ENCODE results near the gene PAQR5.
A peak's percentile ranks its signal among the peaks of the same experiment; 100 is the strongest.
"Not testable (repeated sequence)": the region's sequence is repeated elsewhere in the genome, so short reads cannot be mapped to it uniquely, and the experiment has no call there.

The PAQR5 gene

DNA sequence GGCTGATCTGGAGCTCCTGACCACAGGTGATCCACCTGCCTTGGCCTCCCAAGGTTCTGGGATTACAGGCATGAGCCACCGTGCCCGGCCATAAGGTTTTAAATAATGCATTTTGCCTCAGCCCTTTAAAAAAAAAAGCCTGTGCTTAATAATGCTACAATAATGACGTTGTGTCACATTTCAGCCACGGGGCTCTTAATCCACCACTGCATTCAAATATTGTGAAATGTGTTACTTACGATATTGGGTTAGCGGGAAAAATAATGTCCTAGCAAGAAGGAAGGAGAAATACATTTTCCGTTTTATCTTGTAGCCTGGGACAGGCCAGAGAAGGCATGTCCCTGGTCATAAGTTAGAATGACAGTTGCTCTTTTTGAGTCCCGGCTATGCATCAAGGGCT is 17.6 kb downstream of the PAQR5 start:
- no peak for DNase-seq (ENCODE audit: low spot score)

DNA sequence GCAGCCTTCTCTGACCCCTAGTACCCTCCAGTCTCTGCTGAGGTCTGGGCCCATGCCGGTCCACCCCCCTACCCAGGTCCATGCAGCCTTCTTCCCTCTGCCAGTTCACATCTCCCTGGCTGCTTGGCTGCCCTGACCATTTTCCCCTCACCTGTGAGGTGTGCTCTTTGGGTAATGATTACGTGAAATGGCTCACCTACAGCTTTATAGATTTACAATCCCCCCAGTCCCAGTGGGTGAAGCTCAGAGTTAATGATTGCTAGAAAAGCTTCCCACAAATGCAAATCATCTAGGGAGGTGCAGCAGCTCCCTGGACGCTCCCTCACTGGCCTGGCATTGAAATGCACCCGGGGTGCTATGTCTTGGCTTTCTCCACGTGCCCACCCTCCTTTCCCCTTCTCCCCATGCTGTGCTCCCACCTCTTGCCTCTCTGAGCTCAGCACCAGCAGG is 18.7 kb downstream of the PAQR5 start:
- no peak for DNase-seq (ENCODE audit: low spot score)

DNA sequence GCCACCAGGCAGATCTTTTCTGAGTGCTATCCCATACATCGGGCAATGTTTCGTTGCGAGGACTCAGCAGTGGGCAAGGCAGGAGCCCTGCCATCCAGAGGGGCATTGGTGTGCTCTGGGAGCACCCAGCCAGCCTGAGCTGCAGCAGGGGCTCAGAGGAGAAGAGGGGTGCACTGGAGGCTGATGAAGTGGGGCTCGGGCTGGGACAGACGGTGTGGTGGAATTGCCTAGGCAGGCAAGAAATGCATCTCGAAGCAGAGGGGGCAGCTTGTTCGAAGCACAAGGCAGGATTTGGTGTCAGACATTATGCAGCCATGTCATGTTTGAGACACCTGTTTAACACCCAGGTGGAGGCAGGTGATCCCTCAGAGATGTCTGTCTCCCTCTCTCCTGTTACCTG is 19.3 kb downstream of the PAQR5 start:
- DNase-seq (ENCODE audit: low spot score) = no peak

DNA sequence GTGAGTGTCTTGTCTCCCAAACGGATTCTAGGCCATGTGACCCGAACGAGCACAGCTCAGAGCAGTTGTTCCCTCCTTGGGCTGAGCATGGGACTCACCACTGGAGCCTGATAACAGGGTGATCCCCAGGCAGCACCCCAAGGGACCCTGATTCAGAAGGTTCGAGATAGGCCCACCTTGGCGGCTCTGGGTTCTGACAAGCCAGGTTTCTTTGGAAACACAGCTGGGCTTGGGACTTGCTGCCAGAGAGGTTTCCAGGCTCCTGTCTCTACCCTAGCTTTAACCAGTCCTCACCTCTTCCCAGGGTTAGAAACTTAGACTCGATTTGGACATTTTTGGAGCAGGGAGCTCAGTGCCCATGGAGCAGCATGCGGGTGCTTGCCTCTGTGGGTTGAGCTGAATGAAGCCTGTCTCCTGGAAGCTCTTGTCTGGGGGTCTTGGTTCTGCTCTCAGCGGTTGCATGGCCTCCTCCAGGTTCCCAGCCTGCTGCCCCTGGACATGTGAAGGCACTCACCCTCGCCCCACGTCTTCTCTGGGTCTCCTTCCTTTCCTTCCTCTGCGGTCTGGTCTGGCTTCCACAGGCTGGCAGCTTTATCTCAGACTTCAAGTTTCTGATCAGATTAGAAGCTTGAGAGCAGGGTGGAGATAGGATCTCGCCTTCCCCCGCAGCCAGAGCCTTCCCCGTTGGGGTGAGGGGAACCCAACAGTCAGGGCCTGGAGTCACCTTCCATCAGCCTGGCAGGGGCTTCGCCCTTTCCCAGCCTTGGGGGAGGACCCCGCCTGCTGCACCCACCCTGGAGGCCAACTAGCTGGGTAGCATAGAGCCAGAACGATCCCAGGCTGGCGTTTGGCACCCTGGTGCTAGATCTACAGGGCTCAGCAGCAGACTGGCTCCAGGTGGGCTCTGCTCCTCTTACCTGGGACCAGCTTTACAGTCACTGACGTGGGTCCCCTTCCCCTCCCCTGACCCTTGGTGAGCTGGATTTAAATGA is 21.0 kb downstream of the PAQR5 start:
- DNase-seq (ENCODE audit: low spot score) = no peak

DNA sequence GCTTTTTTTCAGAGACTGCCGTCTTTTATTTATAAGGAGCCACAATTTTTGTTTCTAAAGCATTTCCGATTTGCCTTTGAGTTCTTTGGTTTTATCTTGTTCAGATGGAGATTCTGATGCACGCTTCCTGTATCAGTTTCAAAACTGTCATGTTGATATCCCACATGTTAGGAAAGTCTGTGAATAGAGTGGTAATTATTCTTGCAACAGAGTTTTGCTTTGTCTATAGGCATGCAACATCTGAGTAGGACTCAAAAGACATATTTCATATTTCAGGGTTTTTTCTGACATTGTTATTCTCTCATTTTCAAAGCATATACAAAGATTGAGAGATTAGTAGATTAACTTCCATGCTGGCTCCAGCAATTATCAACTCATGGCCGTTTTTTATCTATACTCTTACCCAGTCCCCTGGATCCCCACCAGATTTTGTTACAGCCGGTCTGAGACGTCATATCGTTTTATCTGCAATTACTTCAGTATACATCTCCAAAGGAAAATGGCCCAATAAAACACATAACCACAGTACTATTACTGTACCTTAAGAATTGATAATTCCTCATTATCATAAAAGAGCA is 22.4 kb downstream of the PAQR5 start:
- DNase-seq (ENCODE audit: low spot score) = no peak

DNA sequence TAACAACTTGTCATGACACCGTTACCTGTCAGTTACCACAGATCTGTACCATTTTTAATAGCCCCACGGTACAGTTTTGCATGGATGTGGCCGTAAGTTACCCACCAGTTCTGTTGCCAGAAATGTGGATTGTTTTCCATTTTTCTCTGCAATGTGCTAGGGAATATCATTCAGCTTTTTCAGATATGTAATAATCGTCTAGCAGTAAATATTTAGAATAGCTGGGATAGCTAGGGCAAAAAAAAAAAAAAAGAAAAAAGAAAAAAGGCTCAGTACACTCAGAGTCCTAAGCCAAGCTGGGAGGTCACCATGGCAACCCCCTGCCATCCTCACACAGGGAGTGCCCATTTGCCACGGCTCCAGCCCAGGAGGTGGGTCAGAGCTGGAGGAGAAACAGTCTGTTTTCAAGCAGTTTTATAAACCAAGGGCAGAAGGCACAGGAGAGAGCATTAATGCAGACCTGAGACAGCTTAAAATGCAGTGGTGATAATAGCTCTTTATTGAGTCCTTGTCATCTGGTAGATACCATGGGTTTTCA is 25.2 kb downstream of the PAQR5 start:
- DNase-seq (ENCODE audit: low spot score) = peak; percentile 18

DNA sequence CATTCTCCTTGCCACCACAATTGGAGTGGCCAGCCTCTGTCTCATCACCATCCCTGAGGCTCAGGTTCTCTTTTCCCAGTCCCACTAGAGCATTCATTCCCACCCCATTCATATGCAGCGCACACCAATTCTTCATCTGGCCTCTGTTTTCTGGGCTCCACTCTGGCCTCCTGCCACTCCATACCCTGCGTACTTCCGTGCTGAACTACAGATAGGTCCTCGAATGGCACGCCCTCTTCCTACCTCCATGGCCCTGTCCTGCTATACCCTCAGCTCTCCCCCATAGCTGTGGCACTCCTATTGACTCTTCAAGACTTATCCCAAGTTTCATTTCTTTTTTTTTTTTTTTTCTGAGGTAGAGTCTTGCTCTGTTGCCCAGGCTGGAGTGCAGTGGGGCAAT is 25.9 kb downstream of the PAQR5 start:
- no peak for DNase-seq (ENCODE audit: low spot score)

DNA sequence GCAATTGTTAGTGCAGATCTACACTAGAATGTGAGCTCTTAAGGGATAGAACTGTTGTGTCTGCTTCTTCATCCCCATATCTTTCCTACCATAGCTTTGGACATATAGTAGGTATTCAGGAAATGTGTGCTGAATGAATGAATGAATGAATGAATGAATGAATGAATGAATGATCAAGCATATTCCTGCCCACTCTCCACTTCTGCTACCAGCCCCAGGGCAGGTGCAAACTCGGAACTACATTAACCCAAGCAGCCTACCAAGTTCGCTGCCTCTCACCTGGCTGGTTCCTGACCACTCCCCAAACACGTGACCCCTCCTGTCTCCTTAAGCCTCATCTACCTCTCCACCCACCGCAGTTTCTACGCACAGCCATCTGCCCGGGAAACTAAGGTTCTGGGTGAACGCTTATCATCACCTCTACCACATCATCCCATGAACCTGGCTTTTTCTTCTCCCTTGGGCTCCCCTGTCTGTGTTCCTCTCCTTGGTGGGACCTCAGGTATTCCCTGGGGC is 26.8 kb downstream of the PAQR5 start:
- no peak for DNase-seq (ENCODE audit: low spot score)

DNA sequence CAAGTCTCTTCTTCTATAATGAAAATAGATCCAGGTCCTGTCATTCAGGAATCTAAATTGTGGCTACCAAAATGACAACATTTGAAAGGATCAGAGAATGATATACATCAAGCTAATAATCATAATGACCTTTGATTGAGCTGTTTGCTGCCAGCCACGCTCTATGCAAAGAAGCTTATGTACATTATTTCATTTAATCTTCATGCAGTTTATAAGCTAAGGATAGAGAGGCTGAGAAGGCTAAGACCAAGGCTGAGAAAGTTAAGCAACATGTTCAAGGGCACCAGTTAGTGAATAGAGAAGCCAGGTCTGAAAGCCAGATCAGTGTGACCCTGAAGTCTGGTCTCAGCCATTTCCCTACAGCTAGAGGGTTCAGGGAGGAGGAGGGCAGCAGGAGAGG is 29.4 kb downstream of the PAQR5 start:
- no peak for DNase-seq (ENCODE audit: low spot score)

DNA sequence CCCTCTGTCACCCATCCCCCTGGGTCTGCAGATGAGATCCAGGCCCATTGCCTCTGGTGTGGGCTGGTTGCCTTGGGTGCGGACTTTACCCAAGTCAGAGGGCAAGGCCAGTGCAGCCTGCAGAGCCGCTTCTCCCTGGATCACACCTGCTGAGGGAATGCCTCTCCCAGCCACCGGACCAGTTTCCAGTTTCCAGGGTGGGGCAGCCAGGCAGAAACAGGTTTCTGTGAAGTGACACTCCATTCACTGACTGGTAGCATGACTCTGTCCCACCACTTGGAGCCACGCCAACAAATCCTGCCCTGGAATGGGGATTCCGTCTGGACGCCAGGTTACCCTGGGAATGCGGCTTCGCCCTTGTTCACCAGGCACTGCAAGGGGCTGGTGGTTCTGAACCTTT is 30.0 kb downstream of the PAQR5 start:
- no peak for DNase-seq (ENCODE audit: low spot score)

DNA sequence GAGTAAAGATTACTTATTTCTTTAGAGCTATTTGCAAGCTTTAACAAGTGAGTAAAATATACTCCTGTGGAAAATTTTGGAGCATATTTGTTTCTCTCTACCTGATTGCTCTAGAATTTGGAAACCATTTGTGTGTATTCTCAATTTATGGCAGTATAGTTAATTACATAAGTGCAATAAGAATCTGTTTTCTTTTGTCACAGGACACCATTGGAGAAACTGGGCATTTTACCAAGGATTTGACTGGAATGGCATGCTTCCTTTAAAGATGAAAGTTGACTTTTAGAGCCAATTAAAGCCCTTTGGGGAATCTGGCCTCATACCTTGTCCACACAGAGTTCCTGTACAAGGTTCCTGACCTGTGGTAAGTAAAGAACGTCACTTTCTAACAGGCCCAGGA is 38.4 kb downstream of the PAQR5 start:
- peak; percentile 13 for DNase-seq (ENCODE audit: low spot score)

DNA sequence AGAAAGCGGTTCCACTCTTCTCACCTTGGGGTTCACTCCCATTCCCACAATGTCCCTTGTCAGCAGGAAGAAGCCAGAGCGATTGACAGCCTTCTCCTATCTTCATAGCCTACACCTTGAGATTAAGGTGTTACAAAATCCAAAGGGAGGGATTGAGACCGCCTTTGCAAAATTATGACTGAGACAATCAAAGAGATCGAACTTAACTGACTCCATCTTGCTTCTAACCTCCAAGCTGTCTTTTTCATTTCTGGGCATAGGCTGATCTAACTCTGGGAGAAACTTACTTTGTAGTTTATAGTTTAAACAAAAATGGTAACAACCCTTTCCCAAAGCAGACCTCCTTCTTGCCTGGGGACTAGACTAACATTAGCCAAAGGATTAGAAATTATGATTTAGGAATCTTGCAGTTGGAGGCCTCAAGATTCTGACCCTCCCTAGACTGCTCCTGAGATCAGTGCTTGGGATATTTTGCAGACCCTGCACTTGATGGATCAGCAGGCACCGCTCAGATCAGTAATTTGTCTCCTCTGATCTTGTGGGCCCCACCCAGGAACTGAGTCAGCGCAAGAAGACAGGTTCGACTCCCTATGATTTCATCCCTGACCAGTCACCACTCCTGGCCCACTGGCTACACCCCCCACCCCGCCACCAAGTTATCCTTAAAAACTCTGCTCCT is 40.0 kb downstream of the PAQR5 start:
- no peak for DNase-seq (ENCODE audit: low spot score)

DNA sequence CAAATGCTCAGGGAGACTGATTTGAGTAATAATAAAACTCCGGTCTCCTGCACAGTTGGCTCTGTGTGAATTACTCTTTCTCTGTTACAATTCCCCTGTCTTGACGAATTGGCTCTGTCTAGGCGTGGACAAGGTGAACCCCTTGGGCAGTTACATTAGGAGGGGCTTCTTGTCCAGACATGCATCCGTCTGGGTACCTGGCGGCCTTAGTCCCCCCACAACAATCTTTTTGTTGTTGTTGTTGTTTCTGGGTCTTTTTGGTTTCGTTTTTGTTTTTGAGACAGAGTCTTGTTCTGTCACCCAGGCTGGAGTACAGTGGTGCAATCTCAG is 40.5 kb downstream of the PAQR5 start:
- DNase-seq (ENCODE audit: low spot score) = not testable (repeated sequence)

DNA sequence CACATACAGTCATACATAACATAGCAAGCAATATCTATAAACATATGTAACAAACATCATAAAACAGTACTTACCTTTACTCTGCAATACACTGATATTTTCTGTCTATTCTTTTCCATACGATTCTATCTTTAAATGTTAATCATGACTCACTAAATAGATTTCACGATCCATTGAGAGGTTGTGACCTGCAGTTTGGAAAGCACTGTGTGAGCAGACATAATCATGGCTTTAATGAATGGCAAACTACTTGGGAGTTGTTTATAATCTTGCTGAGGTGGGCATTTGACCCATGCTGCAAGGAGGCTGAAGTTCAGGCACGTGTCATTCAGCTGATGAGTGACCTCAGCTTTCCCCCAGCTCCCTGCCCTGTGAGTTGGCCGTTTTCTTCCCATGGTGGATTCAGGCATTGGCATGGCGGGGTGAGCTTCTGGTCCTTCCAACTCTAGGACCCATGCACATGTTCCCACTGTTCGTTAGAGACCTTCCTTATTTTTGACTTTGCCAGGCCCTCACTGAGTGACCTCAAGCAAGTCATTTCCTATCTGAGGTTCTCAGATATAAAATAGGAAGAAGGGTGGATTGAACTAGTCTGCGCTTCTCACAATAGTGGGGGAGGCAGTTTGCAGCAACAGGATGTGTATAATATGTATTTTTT is 41.7 kb downstream of the PAQR5 start:
- DNase-seq (ENCODE audit: low spot score) = no peak

DNA sequence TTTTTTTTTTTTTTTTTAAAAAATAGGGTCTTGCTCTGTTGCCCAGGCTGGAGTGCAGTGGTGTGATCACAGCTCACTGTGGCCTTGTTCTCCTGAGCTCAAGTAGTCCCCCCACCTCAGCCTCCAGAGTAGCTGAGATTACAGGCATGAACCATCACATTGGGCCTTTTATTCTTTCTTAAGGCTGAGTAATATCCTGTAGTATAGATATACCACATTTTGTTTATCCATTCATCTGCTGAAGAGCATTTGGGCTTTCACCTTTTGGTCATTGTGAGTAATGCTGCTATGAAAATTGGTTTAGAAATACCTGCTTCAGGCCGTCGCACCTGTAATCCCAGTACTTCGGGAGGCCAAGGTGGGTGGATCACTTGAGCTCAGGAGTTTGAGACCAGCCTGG is 42.6 kb downstream of the PAQR5 start:
- DNase-seq (ENCODE audit: low spot score) = no peak

DNA sequence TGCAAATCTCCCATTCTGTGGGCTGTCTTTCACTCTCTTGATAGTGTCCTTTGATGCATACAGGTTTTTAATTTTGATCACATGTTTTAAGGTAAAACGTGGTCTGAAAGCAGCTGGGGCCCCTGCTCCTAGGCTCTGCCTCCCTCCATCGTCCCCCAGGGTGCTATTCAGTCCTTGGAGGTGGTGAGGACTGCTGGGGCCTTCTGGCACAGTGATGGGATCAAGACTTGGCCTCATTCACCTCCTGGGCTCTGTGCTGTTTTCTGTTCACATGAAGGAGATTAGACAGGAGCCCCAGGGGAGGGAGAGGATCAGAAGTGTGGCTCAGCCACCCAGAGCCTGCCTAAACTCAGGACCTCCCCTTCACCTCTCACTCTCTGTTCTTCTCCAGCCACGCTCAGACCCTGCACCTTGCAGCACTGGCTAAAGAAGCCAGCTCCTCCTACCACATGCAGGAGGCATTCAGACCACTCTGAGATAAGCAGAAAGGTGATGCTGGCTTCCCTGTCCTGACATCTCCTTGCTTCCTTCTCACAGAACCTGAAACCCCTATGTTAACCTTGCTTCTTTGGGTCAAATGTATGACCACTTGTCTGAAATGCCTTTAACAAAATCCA is 43.9 kb downstream of the PAQR5 start:
- no peak for DNase-seq (ENCODE audit: low spot score)

DNA sequence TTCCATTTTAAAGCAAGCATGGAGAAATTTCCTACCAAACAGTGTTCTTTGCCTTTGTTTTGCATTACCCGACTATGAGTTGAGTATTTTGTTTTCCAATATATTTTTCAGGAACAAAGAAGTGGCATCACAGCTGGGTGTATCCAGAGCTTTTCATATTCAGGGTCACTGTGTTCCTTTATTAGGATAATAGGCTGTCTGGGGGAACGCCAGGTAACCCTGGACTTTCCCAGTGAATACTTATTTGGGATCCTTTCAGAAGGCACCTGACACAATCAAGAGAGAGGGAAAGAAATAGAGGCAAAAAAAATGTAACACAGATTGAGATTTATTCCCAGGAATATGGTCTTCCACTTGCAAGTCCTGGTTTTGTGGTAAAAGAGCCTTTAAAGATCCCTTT is 44.4 kb downstream of the PAQR5 start:
- DNase-seq (ENCODE audit: low spot score) = no peak

DNA sequence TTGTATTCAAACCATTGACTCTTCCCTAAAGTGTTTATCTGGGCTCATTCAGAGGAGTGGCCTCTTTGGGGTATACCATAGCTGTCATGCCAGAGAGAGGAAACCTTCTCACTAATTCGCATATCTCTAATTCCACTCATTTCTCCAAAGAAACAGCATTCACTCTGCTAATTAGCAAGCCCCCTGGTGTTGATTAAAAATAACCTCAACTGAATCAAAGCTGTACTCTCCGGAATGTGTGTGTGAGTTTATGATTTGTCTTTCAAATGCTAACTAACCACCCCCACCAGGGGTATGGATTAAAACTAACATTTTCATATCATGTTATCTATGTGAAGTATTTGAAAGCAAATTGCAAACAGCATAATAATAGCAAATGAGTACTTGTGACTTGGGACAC is 45.5 kb downstream of the PAQR5 start:
- no peak for DNase-seq (ENCODE audit: low spot score)

DNA sequence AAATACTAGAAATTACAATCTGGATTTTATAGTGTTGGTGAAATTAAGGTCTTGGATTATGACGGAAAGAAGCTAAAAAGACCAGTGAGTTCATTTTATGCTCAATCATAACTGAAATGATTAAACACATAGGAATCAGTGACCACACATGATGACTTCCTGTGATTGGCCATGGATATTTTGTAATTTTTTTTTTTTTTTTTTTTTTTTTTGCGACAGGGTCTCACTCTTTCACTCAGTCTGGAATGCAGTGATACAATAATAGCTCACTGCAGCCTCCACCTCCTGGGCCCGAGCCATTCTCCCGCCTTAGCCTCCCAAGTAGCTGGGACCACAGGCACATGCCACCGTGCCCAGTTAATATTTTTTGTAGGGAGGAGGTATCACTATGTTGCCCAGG is 47.4 kb downstream of the PAQR5 start:
- DNase-seq (ENCODE audit: low spot score) = peak; percentile 55

DNA sequence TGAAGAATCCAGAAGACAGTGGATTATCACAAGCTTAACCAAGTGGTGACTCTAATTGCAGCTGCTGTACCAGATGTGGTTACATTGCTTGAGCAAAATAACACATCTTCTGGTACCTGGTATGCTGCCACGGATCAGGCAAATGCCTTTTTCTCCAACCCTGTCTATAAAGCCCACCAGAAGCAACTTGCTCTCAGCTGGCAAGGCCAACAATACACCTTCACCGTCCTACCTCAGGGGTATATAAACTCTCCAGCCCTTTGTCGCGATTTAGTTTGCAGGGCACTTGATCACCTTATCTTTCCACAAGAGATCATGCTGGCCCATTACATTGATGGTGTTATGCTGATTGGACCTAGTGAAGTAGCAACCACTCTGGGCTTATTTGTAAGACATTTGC is 52.6 kb downstream of the PAQR5 start:
- DNase-seq (ENCODE audit: low spot score) = no peak

DNA sequence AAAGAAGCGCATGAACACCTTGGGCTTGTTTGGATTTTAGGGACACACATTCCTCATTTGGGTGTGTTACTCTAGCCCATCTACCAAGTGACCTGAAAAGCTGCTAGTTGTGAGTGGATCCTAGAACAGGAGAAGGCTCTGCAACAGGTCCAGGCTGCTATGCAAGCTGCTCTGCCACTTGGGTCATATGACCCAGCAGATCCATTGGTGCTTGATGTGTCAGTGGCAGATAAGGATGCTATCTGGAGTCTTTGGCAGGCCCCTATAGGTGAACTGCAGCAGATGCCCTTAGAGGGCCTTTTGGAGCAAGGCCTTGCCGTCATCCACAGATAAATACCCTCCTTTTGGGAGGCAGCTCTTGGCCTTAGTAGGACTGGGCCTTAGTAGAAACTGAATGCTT is 53.2 kb downstream of the PAQR5 start:
- no peak for DNase-seq (ENCODE audit: low spot score)
